SKM-1 (cell line): ENCODE measurements around the gene SLC18A3.

Experiments used
- DNase-seq: peaks from one replicate; lab custom pipeline; 2025; ENCODE audit not compliant: unreplicated experiment; lab: John Stamatoyannopoulos, UW

The SLC18A3 gene

GRCh38 chr10:49610114-49610457 is at the start of gene SLC18A3:
TSS of gene SLC18A3 (plus strand) at chr10:49610310. CDS start at chr10:49610741, 431 bp downstream.
- DNase-seq = no peak

GRCh38 chr10:49560526-49560925 is 49.6 kb upstream of the SLC18A3 start:
- no peak for DNase-seq

GRCh38 chr10:49562893-49563292 is 47.2 kb upstream of the SLC18A3 start:
- no peak for DNase-seq

GRCh38 chr10:49564461-49565009 is 45.6 kb upstream of the SLC18A3 start:
- no peak for DNase-seq

GRCh38 chr10:49567810-49568209 is 42.3 kb upstream of the SLC18A3 start:
- no peak for DNase-seq

- no peak for DNase-seq
These were observed 41.9 kb upstream of the SLC18A3 start for GRCh38 chr10:49568235-49568634.

GRCh38 chr10:49569031-49569631 is 41.0 kb upstream of the SLC18A3 start:
- DNase-seq = no peak

GRCh38 chr10:49571388-49571787 is 38.7 kb upstream of the SLC18A3 start:
- no peak for DNase-seq

- DNase-seq = no peak
These were observed 37.5 kb upstream of the SLC18A3 start for GRCh38 chr10:49572594-49573114.

GRCh38 chr10:49575489-49576072 is 34.5 kb upstream of the SLC18A3 start:
- DNase-seq = no peak

GRCh38 chr10:49577182-49577925 is 32.8 kb upstream of the SLC18A3 start:
- DNase-seq = no peak

GRCh38 chr10:49578392-49578791 is 31.7 kb upstream of the SLC18A3 start:
- no peak for DNase-seq

- DNase-seq = no peak
These were observed 30.5 kb upstream of the SLC18A3 start for GRCh38 chr10:49579621-49580020.

GRCh38 chr10:49585387-49585786 is 24.7 kb upstream of the SLC18A3 start:
- DNase-seq = no peak

GRCh38 chr10:49587981-49588380 is 22.1 kb upstream of the SLC18A3 start:
- no peak for DNase-seq

GRCh38 chr10:49592726-49593563 is 17.2 kb upstream of the SLC18A3 start:
- peak; percentile 24 for DNase-seq

GRCh38 chr10:49593564-49593875 is 16.6 kb upstream of the SLC18A3 start:
- no peak for DNase-seq

GRCh38 chr10:49593998-49594397 is 16.1 kb upstream of the SLC18A3 start:
- DNase-seq = no peak

- DNase-seq = peak; percentile 8
These were observed 15.5 kb upstream of the SLC18A3 start for GRCh38 chr10:49594594-49594993.

- DNase-seq = no peak
These were observed 15.0 kb upstream of the SLC18A3 start for GRCh38 chr10:49595003-49595712.
